Mononuclear cell (primary cell): ENCODE data around the gene BCO1. TPM values are rescaled to one million over a fixed set of nuclear protein-coding genes. Genes with fewer than 3 reads are reported as not detected.

ENCODE experiments used
- H3K27me3 ChIP-seq: 2 replicates; pipeline ENCODE4 v1.6.0; 2011; ENCODE audit warnings: low read length, control low read depth; ENCODE audit not compliant: insufficient read depth
- H3K4me1 ChIP-seq: 2 replicates; pipeline ENCODE4 v1.5.1; 2011; ENCODE audit warnings: mild to moderate bottlenecking, low read length, control low read depth; ENCODE audit not compliant: insufficient read depth
- H3K4me3 ChIP-seq: 2 replicates; pipeline ENCODE4 v1.5.1; 2011; ENCODE audit warnings: mild to moderate bottlenecking, low read length, moderate library complexity
- H3K9me3 ChIP-seq: 2 replicates; pipeline ENCODE4 v1.5.1; 2011; ENCODE audit warnings: low read depth, mild to moderate bottlenecking, control low read depth, low read length
- total RNA-seq: library from RNA; depleted of rRNA; stranded (reverse); fragments of >200 nt; gene quantifications from one replicate; pipeline ENCODE4 v1.2.3, GENCODE V29; 2012

BCO1 gene, protein sequence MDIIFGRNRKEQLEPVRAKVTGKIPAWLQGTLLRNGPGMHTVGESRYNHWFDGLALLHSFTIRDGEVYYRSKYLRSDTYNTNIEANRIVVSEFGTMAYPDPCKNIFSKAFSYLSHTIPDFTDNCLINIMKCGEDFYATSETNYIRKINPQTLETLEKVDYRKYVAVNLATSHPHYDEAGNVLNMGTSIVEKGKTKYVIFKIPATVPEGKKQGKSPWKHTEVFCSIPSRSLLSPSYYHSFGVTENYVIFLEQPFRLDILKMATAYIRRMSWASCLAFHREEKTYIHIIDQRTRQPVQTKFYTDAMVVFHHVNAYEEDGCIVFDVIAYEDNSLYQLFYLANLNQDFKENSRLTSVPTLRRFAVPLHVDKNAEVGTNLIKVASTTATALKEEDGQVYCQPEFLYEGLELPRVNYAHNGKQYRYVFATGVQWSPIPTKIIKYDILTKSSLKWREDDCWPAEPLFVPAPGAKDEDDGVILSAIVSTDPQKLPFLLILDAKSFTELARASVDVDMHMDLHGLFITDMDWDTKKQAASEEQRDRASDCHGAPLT
- not detected for total RNA-seq

DNA sequence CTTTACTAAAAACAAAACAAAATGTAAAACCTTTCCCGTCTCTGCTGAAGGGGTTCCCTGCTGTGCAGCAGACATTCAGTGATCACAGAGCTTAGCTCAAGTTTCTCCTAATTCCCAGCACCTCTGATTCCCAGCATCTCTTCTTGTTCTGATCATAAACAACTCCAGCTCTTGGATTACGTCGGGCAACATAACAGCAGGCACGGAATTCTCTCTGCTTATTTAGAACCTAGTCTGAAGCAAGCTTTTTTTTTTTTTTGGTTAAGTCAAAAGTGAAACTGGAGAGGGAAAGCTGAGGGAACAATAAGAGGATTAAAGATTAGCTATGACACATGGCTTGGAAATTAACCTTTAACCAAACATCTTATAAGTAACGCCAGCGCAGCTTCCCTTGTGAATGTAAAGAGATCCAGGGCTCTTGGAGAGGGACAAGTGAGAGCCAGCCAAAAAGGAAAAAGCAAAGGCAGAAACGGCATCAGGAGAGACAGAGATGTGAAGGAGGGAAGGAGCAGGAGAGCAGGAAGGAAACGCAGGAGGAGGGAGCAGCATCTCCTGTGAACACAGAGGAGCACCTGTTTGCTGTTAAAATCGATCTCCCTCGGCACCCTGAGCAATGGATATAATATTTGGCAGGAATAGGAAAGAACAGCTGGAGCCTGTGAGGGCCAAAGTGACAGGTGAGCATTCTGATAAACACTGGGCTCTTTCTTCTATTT is at the start of gene BCO1:
BCO1 (plus strand) TSS at position 394 of the 716 bp plus-strand sequence; CDS start at position 614, 220 bp downstream.
- Histone ChIP-seq H3K27me3 (no peaks in the 10 kb centered on the region), H3K9me3 (no peaks in the 10 kb centered on the region), H3K4me3 (no peak within 1 kb of the TSS), H3K4me1 (no peaks in the 10 kb centered on the region)

GRCh38 chr16:81189100-81189664 is 49.3 kb upstream of the BCO1 start:
- Histone ChIP-seq H3K27me3 (no peaks in the 10 kb centered on the region), H3K9me3 (no peaks in the 10 kb centered on the region), H3K4me3 (no peak overlapping the region), H3K4me1 (no peaks in the 10 kb centered on the region)

DNA sequence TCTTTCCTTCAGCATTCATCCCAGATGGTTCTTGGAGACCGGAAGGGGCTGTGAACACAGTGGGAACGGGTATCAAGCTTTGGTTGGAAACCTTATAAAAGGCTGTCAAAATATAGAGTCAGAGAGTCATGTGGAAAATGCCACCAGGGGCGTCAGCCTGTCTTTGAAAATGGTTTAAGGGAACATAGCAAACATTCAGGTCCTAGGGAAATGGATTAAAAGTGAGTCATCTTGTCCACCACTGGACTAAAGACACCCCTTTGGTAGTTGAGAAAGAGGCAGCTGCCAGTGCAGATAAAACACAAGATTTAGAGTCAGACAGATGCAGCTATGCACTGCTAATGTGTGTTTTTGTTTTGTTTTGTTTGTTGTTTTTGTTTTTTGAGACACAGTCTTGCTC is 47.8 kb upstream of the BCO1 start:
- H3K4me3 ChIP-seq = no peak overlapping the region
- H3K27me3 ChIP-seq = no peaks in the 10 kb centered on the region
- no peaks in the 10 kb centered on the region for H3K9me3 ChIP-seq
- no peaks in the 10 kb centered on the region for H3K4me1 ChIP-seq

DNA sequence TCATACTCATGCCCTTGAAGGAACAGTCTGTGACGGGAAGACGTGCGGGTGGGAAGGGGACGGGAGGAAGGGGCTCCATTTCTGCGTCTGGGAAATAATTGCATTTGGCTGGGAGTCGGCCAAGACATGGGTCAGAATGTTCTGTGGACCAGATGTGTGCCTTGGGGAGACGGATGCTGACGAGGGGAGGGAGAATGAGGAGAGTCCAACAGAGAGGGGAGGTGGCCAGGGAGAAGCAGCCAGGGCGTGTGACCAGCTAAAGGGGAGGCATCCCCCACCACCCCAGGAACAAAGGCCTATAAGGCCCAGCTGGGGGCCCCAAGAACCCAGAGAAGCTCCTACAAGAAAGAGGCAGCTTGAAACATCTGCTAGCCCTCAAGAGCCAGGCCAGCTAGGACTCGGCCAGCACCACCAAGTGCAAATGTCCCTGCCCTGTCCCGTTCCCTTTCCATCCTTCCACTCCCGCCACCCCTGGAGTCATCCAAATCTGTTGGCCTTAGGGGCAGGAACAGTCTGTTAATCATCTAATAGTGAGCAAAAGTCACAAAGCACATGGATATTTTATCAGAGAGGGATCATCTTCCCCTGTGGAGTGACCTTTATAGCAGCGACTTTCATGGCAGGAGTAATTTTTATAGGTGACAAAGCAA is 42.5 kb upstream of the BCO1 start:
- Histone ChIP-seq H3K4me1 (no peaks in the 10 kb centered on the region), H3K4me3 (no peak overlapping the region), H3K9me3 (no peaks in the 10 kb centered on the region), H3K27me3 (no peaks in the 10 kb centered on the region)

GRCh38 chr16:81198635-81199034 is 39.9 kb upstream of the BCO1 start:
- no peaks in the 10 kb centered on the region for H3K9me3 ChIP-seq
- H3K4me1 ChIP-seq = no peaks in the 10 kb centered on the region
- no peak overlapping the region for H3K4me3 ChIP-seq
- no peaks in the 10 kb centered on the region for H3K27me3 ChIP-seq

DNA sequence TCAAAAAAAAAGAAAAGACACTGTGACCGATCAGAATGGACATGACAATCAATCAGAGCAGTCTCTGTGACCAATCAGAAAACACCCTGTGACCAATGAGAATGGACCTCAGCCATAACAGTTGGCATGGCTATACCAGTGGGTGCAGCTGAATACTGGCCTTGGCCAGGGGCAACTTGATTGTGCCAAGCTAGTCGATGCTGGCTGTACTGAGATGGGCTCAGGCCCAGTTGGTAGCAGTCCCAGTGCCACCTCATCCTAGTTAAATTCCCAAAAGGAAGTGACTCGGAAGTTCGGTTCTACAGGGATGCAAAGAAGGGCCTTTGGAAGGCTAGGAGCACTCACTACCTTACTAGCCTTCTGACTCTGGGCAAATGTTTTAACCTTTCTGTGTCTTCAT is 37.2 kb upstream of the BCO1 start:
- Histone ChIP-seq H3K9me3 (no peaks in the 10 kb centered on the region), H3K4me1 (no peaks in the 10 kb centered on the region), H3K27me3 (no peaks in the 10 kb centered on the region), H3K4me3 (no peak overlapping the region)

GRCh38 chr16:81204798-81205680 is 33.5 kb upstream of the BCO1 start:
- Histone ChIP-seq H3K4me1 (no peaks in the 10 kb centered on the region), H3K9me3 (no peaks in the 10 kb centered on the region), H3K4me3 (no peak overlapping the region), H3K27me3 (no peaks in the 10 kb centered on the region)

- H3K27me3 ChIP-seq = no peaks in the 10 kb centered on the region
- no peaks in the 10 kb centered on the region for H3K9me3 ChIP-seq
- H3K4me1 ChIP-seq = no peaks in the 10 kb centered on the region
- no peak overlapping the region for H3K4me3 ChIP-seq
Measured at GRCh38 chr16:81207076-81207475, 31.4 kb upstream of the BCO1 start.

DNA sequence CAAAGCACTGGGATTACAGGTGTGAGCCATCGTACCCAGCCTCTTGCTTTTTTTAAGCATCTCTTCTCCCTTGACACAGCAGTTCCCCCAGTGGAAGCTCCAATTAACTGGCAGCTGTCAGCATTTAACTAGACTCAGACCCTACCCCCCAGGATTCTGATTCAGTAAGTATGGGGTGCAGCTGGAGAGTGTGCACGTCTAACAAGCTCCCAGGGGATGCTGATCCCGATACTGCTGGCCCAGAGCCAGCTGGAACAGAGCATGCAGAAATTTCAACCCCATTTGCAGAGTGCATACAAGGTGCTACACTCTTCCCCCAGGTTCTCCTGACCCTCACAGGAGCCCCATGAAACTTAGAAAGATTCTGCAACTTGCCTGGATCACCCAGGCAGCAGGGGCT is 27.7 kb upstream of the BCO1 start:
- H3K4me3 ChIP-seq = no peak overlapping the region
- H3K9me3 ChIP-seq = no peaks in the 10 kb centered on the region
- no peaks in the 10 kb centered on the region for H3K27me3 ChIP-seq
- H3K4me1 ChIP-seq = no peaks in the 10 kb centered on the region

DNA sequence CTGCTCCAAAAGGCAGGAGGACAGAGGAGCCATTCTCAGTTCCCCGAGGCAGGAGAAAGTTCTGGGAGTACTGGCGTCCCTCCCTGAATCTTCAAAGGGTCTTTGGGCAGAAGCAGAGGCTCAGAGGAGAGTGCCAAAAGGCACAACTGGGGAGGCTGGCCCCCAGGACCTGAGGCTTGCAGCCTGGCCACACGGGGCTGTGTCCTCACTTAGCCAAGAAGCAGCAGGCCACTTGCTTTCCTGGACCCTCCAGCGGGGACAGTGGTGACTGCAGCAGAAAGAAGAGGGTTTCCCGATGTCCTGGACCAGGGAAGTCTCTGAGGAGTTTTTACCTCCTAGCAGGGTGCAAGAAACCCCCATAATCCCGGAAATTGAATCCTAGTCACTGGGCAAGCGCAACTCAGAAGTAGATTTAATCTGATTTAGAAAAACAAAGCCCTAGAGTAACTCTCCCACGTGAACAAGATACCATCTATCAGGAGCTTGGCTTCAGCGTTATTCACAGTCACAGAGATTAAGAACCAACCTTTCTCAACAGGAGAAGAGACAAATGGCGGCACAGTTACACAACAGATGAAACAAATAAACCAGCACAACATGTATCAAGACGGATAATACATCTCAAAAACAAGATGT is 25.5 kb upstream of the BCO1 start:
- Histone ChIP-seq H3K9me3 (no peaks in the 10 kb centered on the region), H3K4me3 (no peak overlapping the region), H3K27me3 (no peaks in the 10 kb centered on the region), H3K4me1 (no peaks in the 10 kb centered on the region)

DNA sequence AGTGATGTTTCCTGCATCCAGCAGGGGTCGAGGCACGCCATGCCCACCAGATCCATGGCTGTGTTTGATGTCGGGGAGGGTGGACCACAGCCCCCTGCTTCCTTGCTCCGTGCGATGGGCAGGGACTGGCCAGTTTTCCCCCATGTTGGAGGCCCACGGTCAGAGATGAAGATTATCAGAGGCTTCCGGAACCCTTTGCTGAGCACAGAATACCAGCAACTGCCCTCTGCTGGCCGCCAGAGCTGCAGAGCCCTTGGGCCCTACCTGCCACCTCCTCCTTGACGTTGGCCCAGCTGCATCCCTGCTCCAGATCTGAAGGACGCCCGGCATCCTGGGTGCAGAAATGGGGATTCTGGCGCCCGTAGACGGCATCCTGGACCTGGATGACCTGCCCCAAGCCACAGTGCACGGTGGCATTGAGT is 23.7 kb upstream of the BCO1 start:
- H3K27me3 ChIP-seq = no peaks in the 10 kb centered on the region
- H3K9me3 ChIP-seq = no peaks in the 10 kb centered on the region
- H3K4me1 ChIP-seq = no peaks in the 10 kb centered on the region
- no peak overlapping the region for H3K4me3 ChIP-seq

GRCh38 chr16:81216114-81216513 is 22.4 kb upstream of the BCO1 start:
- H3K9me3 ChIP-seq = no peaks in the 10 kb centered on the region
- no peaks in the 10 kb centered on the region for H3K27me3 ChIP-seq
- no peak overlapping the region for H3K4me3 ChIP-seq
- no peaks in the 10 kb centered on the region for H3K4me1 ChIP-seq

DNA sequence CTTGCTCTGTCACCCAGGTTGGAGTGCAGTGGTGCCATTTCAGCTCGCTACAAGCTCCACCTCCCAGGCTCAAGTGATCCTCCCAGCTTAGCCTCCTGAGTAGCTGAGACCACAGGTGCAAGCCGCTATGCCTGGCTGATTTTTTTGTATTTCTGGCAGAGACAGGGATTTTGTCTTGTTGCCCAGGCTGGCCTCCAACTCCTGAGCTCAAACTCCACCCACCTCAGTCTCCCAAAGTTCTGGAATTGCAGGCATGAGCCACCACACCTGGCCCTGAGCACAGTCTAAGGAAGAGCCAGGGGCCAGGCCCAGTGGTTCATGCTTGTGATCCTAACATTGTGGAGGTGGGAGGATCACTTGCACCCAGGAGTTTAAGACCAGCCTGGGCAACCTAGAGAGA is 21.8 kb upstream of the BCO1 start:
- H3K4me3 ChIP-seq = no peak overlapping the region
- no peaks in the 10 kb centered on the region for H3K27me3 ChIP-seq
- no peaks in the 10 kb centered on the region for H3K9me3 ChIP-seq
- no peaks in the 10 kb centered on the region for H3K4me1 ChIP-seq

DNA sequence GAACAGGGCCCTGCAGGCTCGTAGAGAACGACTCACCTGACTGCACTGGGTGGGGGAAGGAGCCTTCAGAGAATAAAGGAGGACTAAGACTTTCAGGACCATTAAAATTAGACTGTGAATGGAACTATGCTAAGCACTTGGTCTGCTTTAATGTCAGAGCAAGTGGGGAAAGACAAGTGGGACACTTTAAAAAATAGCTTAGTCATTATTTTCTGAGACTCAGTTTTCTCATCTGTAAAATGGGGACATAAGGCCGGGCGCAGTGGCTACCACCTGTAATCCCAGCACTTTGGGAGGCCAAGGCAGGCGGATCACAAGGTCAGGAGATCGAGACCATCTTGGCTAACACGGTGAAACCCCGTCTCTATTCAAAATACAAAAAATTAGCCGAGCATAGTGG is 19.3 kb upstream of the BCO1 start:
- H3K4me1 ChIP-seq = no peaks in the 10 kb centered on the region
- no peaks in the 10 kb centered on the region for H3K9me3 ChIP-seq
- no peak overlapping the region for H3K4me3 ChIP-seq
- no peaks in the 10 kb centered on the region for H3K27me3 ChIP-seq
